HG03095 (cell line): ENCODE measurements around the gene TRAPPC4.
"Not testable (repeated sequence)": the region's sequence is repeated elsewhere in the genome, so short reads cannot be mapped to it uniquely, and the experiment has no call there.

Experiments used
- ATAC-seq: cut with Tn5 transposase; IDR thresholded peaks from one replicate; pipeline ENCODE4 v1.9.1; 2021; ENCODE audit warnings: moderate library complexity; ENCODE audit not compliant: unreplicated experiment

The TRAPPC4 gene

GRCh38 chr11:119018074-119018938 lies at the start of gene TRAPPC4, which contains the start of gene RPS25:
TRAPPC4 (plus strand) TSS chr11:119018766; CDS start chr11:119018796, 30 bp downstream.
RPS25 (minus strand) TSS chr11:119018343; CDS start chr11:119018284, 59 bp downstream.
- peak; percentile 94 for ATAC-seq

- not testable (repeated sequence) for ATAC-seq
These were observed 49.1 kb upstream of the TRAPPC4 start for GRCh38 chr11:118969508-118969907.

GRCh38 chr11:118971646-118972045 lies 46.9 kb upstream of the TRAPPC4 start, which contains the start of gene FOXR1:
FOXR1 (plus strand) TSS chr11:118971761; CDS start chr11:118971932, 171 bp downstream.
- ATAC-seq = no peak

GRCh38 chr11:118973985-118974384 lies 44.6 kb upstream of the TRAPPC4 start:
- no peak for ATAC-seq

- ATAC-seq = no peak
These were observed 42.5 kb upstream of the TRAPPC4 start for GRCh38 chr11:118975771-118976709.

GRCh38 chr11:118979434-118979833 lies 39.1 kb upstream of the TRAPPC4 start:
- ATAC-seq = no peak

GRCh38 chr11:118980191-118980881 lies 38.2 kb upstream of the TRAPPC4 start:
- ATAC-seq = no peak

- ATAC-seq = not testable (repeated sequence)
These were observed 34.2 kb upstream of the TRAPPC4 start for GRCh38 chr11:118984337-118984736.

GRCh38 chr11:118984825-118985224 lies 33.7 kb upstream of the TRAPPC4 start:
- ATAC-seq = no peak

GRCh38 chr11:118988280-118988679 lies 30.3 kb upstream of the TRAPPC4 start:
- ATAC-seq = no peak

GRCh38 chr11:118991486-118992038 lies 27.0 kb upstream of the TRAPPC4 start:
- ATAC-seq = not testable (repeated sequence)

- ATAC-seq = peak; percentile 12
These were observed 21.5 kb upstream of the TRAPPC4 start for GRCh38 chr11:118996926-118997626.

GRCh38 chr11:118997627-118998387 lies 20.8 kb upstream of the TRAPPC4 start, which contains the start of gene CENATAC:
CENATAC (plus strand) TSS chr11:118998138; CDS start chr11:118998198, 60 bp downstream.
- ATAC-seq = peak; percentile 83

GRCh38 chr11:118998388-118998717 lies 20.2 kb upstream of the TRAPPC4 start:
- ATAC-seq = peak; percentile 22

GRCh38 chr11:118998822-118999221 lies 19.7 kb upstream of the TRAPPC4 start:
- no peak for ATAC-seq

GRCh38 chr11:119000906-119001305 lies 17.7 kb upstream of the TRAPPC4 start:
- ATAC-seq = no peak

GRCh38 chr11:119006656-119007055 lies 11.9 kb upstream of the TRAPPC4 start:
- no peak for ATAC-seq

GRCh38 chr11:119011476-119012053 lies 7.0 kb upstream of the TRAPPC4 start:
- no peak for ATAC-seq
